Gastroesophageal sphincter (tissue), 4 donors: ENCODE measurements around the gene IQCN. TPM values are rescaled to one million over a fixed set of nuclear protein-coding genes. Genes with fewer than 3 reads are reported as not detected.

Experiments
- ATAC-seq: fragments of 150-250 bp; one replicate; pipeline ENCODE4 v1.9.1; 2016; ENCODE audit warnings: mild to moderate bottlenecking, moderate library complexity
- H3K27ac ChIP-seq, 4 donors: fragments of 200-600 bp; sonication (generic) in 3 of 4; 1 replicate in 3 of 4; 2 replicates in 1 of 4; pipeline ENCODE4 v1.5.1; 2016 to 2019
- H3K27me3 ChIP-seq: fragments of 200-600 bp; sonication (generic); one replicate; pipeline ENCODE4 v1.5.1; 2019
- H3K36me3 ChIP-seq, 2 donors: fragments of 200-600 bp; sonication (generic); one replicate each; pipeline ENCODE4 v1.5.1; 2019; ENCODE audit warnings: control low read depth in 1 of 2
- H3K4me1 ChIP-seq, 3 donors: fragments of 200-600 bp; sonication (generic); 1 replicate in 2 of 3; 2 replicates in 1 of 3; pipeline ENCODE4 v1.5.1; 2016 to 2019; ENCODE audit warnings: control low read depth in 2 of 3
- H3K4me3 ChIP-seq, 2 donors: fragments of 200-600 bp; sonication (generic); one replicate each; pipeline ENCODE4 v1.5.1; 2019; ENCODE audit warnings: mild to moderate bottlenecking in 1 of 2, moderate library complexity in 1 of 2
- H3K9me3 ChIP-seq, 3 donors: fragments of 200-600 bp; sonication (generic); one replicate each; pipeline ENCODE4 v1.5.1; 2017 to 2019; ENCODE audit warnings: control low read depth in 2 of 3
- EP300 ChIP-seq: sonication (generic); formaldehyde crosslinking; IDR thresholded peaks from one replicate; pipeline ENCODE4 v1.6.1; 2017; ENCODE audit warnings: antibody characterized with exemption, mild to moderate bottlenecking
- POLR2A ChIP-seq, 2 donors: fragments of 450-650 bp; IDR thresholded peaks; one replicate each; pipeline ENCODE4 v1.6.1; 2017; ENCODE audit warnings: antibody characterized with exemption in 2 of 2, mild to moderate bottlenecking in 2 of 2, moderate library complexity in 1 of 2
- POLR2AphosphoS5 ChIP-seq: sonication (generic); formaldehyde crosslinking; IDR thresholded peaks from one replicate; pipeline ENCODE4 v1.6.1; 2017; ENCODE audit warnings: antibody characterized with exemption
- WGBS, 2 donors: methylation state at CpG; one replicate each; pipeline ENCODE4 v1.1.5; 2018; ENCODE audit warnings: low coverage in 1 of 2; 5-methylcytosine and 5-hydroxymethylcytosine counted together
- total RNA-seq, 4 donors: library from RNA; depleted of rRNA; stranded (reverse); fragments of >200 nt; gene quantifications; one replicate each; pipeline ENCODE4 v1.1.0, GENCODE V29; 2016
- TF ChIP-seq, protein P1 (sequence below), 4 experiments: fragments of 200-600 bp in 2 of 4; fragments of 450-650 bp in 2 of 4; sonication (generic) in 1 of 4; IDR thresholded peaks; one replicate each; pipeline ENCODE4 v1.5.1; 2017 to 2019; ENCODE audit warnings: antibody characterized with exemption in 4 of 4, mild to moderate bottlenecking in 2 of 4, moderate library complexity in 2 of 4

The IQCN gene
- total RNA-seq, 4 donors from 2014 or later, result 0.27 to 4.4 (median 1.3) TPM

DNA sequence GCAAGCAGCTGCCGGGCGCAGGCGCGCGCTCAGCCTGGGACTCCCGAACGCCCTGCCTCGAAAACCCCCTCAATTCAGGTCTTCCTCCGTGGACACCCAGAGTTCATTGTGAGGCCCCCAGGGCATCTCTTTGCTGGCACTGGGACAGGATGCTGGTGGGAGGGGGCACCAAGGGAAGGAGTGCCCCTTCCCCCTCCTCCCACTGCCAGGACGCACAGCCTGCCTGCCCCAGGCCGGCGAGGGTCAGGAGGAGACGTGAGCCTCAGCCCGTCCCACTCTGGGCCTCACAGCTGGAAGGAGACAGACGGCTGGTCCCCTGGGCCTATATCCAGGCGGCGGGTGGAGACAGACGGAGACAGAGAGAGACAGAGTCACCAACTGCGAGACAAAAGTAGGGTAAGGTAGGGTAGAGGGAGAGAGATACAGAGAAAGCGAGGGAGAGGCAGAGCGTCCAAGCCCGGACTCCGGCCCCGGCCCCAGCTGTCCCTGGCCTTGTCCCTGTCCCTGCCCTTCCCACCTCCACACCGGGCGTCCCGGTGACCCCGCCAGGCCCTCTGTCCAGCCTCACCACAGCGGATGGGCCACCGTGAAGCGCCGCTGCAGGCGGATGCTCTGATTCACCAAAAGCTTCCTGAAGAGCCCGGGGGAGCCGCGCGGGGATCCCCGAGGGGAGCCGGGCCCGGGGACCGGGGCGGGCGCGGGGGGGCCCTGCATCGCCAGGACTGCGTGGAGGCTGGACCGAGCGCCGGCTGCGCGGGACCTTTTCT lies 48.4 kb downstream of the IQCN start, which contains the start of gene PDE4C:
PDE4C (minus strand) TSS at position 737 of the 767 bp plus-strand sequence; CDS start at position 714, 23 bp downstream.
- TF ChIP-seq POLR2A (IDR thresholded peaks at IDR 0.05) (no peak), POLR2AphosphoS5 (no peak), EP300 (no peak)
- TF ChIP-seq, protein P1, sequence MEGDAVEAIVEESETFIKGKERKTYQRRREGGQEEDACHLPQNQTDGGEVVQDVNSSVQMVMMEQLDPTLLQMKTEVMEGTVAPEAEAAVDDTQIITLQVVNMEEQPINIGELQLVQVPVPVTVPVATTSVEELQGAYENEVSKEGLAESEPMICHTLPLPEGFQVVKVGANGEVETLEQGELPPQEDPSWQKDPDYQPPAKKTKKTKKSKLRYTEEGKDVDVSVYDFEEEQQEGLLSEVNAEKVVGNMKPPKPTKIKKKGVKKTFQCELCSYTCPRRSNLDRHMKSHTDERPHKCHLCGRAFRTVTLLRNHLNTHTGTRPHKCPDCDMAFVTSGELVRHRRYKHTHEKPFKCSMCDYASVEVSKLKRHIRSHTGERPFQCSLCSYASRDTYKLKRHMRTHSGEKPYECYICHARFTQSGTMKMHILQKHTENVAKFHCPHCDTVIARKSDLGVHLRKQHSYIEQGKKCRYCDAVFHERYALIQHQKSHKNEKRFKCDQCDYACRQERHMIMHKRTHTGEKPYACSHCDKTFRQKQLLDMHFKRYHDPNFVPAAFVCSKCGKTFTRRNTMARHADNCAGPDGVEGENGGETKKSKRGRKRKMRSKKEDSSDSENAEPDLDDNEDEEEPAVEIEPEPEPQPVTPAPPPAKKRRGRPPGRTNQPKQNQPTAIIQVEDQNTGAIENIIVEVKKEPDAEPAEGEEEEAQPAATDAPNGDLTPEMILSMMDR (IDR thresholded peaks at IDR 0.05), result no peak
- whole genome bisulfite sequencing, 2 donors, result 0 to 8% methylated on average over 1 to 10 of the region's 51 CpGs
- H3K36me3 ChIP-seq, result no peaks in the 10 kb centered on the region
- peak within 1 kb of the TSS in 3 of 4 donors; percentile 11 to 65 (median 15) for H3K27ac ChIP-seq
- H3K9me3 ChIP-seq, result no peaks in the 10 kb centered on the region
- no peak for ATAC-seq
- H3K27me3 ChIP-seq, result peaks cover 79% of the 10 kb centered on the region
- peaks cover 0 to 33% (median 16%) of the 10 kb centered on the region in 3 donors for H3K4me1 ChIP-seq
- H3K4me3 ChIP-seq, result peak within 1 kb of the TSS in 1 of 2 donors; percentile 48

- ATAC-seq, result no peak
- TF ChIP-seq EP300 (no peak), POLR2A (IDR thresholded peaks at IDR 0.05) (no peak), POLR2AphosphoS5 (no peak)
- TF ChIP-seq, protein P1 (IDR thresholded peaks at IDR 0.05), result no peak
- WGBS, 2 donors, result 36% methylated on average over 6 of the region's 16 CpGs; no CpG with 5 or more reads in 1 of the 2 donors
- Histone ChIP-seq H3K9me3 (no peaks in the 10 kb centered on the region), H3K27ac (peak overlapping the region in 3 of 4 donors; percentile 11 to 65 (median 15)), H3K36me3 (no peaks in the 10 kb centered on the region), H3K4me3 (peak overlapping the region in 1 of 2 donors; percentile 48), H3K4me1 (peaks cover 0 to 37% (median 16%) of the 10 kb centered on the region in 3 donors), H3K27me3 (peaks cover 79% of the 10 kb centered on the region)
Measured at GRCh38 chr19:18225355-18225701, 48.9 kb downstream of the IQCN start.

DNA sequence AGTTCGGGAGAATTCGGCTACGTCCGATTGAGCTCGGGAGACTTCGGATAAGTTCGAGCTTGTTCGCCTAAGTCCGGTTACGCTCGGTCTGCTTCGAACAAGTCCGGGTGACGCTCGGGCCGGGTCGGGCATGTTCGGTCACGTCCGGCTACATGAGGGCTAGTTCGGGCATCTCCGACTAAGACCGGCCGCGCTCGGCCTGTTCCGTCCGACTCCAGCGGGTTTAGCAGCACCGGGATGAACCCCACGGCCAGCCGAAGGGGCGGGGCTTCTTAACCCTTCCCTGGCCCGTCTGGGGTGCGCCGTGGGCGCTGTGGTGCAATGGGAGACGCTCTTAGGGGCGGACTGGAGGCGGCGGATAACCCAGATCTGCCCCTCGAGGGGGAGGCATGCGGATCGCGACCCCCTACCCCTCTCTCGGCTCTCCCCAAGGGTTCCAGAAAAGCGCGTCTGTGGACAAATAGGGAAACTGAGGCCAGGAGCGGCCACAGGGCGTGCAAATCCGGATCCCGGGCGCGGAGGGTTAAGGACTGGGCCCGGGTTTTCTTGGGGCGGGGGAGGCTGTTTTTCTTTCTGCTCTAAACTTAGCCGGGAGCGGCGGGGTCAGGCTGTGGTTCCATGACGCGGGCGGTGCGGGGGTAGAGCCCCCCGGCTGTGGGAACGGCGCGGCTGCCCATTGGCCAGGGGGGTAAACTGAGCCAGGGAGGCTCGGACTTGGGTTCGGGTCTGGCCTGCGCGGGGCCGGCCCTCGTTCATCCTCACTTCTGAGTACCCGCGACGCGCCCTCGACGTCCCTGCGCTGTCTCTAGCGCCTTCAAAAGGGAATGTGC lies 49.5 kb downstream of the IQCN start:
- Histone ChIP-seq H3K4me1 (peaks cover 0 to 37% (median 16%) of the 10 kb centered on the region in 3 donors), H3K36me3 (no peaks in the 10 kb centered on the region), H3K9me3 (no peaks in the 10 kb centered on the region), H3K27me3 (peaks cover 76% of the 10 kb centered on the region), H3K4me3 (peak overlapping the region in 1 of 2 donors; percentile 48), H3K27ac (peak overlapping the region in 3 of 4 donors; percentile 31 to 65 (median 46))
- 0% methylated on average over 1 to 3 of the region's 81 CpGs for WGBS, 2 donors
- TF ChIP-seq POLR2A (IDR thresholded peaks at IDR 0.05) (no peak), EP300 (no peak), POLR2AphosphoS5 (no peak)
- TF ChIP-seq, protein P1 (IDR thresholded peaks at IDR 0.05), result no peak
- peak; percentile 98 for ATAC-seq

- Histone ChIP-seq H3K36me3 (no peaks in the 10 kb centered on the region), H3K9me3 (no peaks in the 10 kb centered on the region), H3K4me1 (peaks cover 0 to 37% (median 16%) of the 10 kb centered on the region in 3 donors), H3K27ac (peak overlapping the region in 3 of 4 donors; percentile 31 to 54 (median 46)), H3K4me3 (peak overlapping the region; percentile 18 to 48), H3K27me3 (peaks cover 69% of the 10 kb centered on the region)
- TF ChIP-seq EP300 (no peak), POLR2A (IDR thresholded peaks at IDR 0.05) (no peak), POLR2AphosphoS5 (no peak)
- TF ChIP-seq, protein P1 (IDR thresholded peaks at IDR 0.05), result no peak
- ATAC-seq, result no peak
- WGBS, 2 donors, result 7 to 10% methylated on average over 17 to 25 of the region's 39 CpGs
Measured at GRCh38 chr19:18223860-18224524, 50.3 kb downstream of the IQCN start.
